Umbilical cord (tissue), 2 donors: ENCODE results near the gene GEMIN5. TPM values are rescaled to one million over a fixed set of nuclear protein-coding genes. Genes with fewer than 3 reads are reported as not detected.
A peak's percentile ranks its signal among the peaks of the same experiment; 100 is the strongest.

Experiments
- DNase-seq: peaks from one replicate; pipeline ENCODE4 v3.0.0-alpha.2; 2015; ENCODE audit warnings: low spot score
- total RNA-seq: library from RNA; depleted of rRNA; stranded (reverse); fragments of >200 nt; gene quantifications from one replicate; pipeline ENCODE4 v1.2.3, GENCODE V29; 2014; ENCODE audit warnings: low replicate concordance; ENCODE audit not compliant: insufficient read depth

The GEMIN5 gene
- total RNA-seq, 1 donor from 2014 or later, result 7.7 TPM

GRCh38 chr5:154892369-154892771 lies 45.6 kb downstream of the GEMIN5 start:
- no peak for DNase-seq

DNA sequence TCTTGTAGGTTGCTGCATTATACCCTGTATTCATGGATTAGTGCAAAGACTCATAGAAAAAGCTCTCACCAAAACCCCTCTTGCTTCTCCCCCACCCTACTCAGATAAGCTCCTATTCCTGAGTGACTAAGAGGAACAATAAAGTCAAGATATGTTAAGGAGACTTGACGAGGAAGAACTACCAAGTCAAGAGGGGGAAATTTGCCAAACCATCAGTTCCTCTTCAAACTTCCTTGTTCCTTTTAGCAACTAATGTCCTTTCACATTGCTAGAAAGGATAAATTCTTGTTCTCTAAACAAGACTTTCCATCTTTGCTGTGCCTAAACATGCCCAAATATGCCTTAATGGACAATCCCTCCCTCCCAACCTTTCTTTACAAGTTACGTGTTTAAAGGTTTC lies 52.6 kb downstream of the GEMIN5 start:
- DNase-seq, result no peak

- no peak for DNase-seq
These were observed 53.6 kb downstream of the GEMIN5 start for GRCh38 chr5:154884424-154884823.

- no peak for DNase-seq
These were observed 56.0 kb downstream of the GEMIN5 start for GRCh38 chr5:154881986-154882385.

DNA sequence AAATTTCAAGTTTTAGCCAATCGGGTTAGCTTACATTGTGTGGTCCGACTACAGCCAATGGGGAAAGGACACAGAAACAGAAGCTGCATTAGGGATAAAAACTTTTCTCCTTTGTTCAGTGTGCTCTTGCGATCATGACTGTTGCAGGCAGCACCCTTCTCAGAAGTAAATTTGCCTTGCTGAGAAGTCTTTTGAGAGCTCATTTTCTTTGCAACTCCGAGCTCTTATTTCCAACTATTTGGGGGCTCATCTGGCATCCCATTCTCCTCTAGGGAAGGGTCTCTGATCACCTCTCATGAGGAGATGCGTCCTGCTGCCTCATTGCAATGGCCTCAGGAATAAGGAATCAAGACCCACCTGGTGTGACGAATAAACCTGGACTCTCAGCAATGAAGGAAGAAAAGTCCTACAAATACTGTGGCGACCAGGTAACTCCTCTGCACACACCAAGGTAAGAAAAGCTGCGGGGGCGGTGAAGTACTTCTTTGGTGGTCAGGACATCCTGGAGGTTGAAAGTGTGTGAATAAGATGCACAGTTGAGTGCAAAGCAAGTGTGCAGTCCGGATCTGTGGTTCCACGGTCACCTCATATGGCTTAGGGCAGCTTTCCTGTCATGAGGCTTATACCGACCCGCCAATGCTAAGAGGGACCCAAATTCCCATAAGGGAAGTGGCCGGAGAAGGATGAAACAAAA lies 59.2 kb downstream of the GEMIN5 start:
- DNase-seq, result no peak

DNA sequence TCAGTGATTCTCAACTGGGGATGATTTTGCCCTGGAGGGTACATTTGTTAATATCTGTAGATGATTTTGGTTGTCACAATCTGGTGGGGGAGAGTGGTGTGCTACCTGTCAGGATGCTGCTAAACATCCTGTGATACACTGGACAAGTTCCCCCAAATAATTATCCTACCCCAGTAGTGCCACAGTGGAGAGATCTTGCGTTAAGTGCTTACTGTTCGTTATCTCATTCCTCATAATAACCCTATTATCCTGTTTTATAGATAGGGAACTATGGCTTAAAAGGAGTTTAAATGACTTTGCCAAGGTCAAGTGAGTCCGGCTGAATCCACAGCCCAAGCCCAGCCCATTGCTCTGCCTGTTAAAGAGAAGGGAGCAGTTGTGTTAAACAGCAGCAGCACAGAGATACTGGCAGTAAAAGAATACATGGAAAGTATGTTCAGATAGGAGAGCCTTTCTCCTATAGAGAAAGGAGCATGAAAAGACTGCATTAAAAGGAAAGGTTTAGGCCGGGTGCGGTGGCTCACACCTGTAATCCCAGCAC lies 64.2 kb downstream of the GEMIN5 start:
- DNase-seq, result no peak

GRCh38 chr5:154871734-154872133 lies 66.3 kb downstream of the GEMIN5 start:
- no peak for DNase-seq

- no peak for DNase-seq
These were observed 69.3 kb downstream of the GEMIN5 start for GRCh38 chr5:154868702-154869101.

- DNase-seq, result no peak
These were observed 71.2 kb downstream of the GEMIN5 start for GRCh38 chr5:154866841-154867240.

GRCh38 chr5:154865466-154866184 lies 72.4 kb downstream of the GEMIN5 start:
- DNase-seq, result no peak

GRCh38 chr5:154863291-154864080 lies 74.5 kb downstream of the GEMIN5 start:
- no peak for DNase-seq

GRCh38 chr5:154862766-154863165 lies 75.2 kb downstream of the GEMIN5 start:
- DNase-seq, result no peak

DNA sequence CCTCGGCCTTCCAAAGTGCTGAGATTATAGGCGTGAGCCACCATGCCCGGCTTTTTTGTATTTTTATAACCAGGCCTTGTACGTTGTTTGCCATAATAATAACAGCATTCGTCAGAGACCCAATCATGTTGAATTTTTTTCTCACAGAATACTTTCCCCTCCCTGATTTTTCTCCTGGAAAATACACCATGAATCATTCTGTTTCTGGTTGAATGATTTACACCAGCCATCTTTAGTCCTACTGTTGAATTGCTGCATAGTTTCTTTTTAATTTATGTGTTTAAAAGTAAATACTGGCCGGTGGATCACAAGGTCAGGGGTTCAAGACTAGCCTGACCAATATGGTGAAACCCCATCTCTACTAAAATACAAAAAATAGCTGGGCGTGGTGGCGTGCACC lies 76.1 kb downstream of the GEMIN5 start:
- DNase-seq, result no peak

GRCh38 chr5:154860765-154861164 lies 77.2 kb downstream of the GEMIN5 start:
- DNase-seq, result no peak

- peak; percentile 64 for DNase-seq
These were observed 77.9 kb downstream of the GEMIN5 start for GRCh38 chr5:154860123-154860522.

- peak; percentile 41 for DNase-seq
These were observed 78.8 kb downstream of the GEMIN5 start for GRCh38 chr5:154858972-154859871.

DNA sequence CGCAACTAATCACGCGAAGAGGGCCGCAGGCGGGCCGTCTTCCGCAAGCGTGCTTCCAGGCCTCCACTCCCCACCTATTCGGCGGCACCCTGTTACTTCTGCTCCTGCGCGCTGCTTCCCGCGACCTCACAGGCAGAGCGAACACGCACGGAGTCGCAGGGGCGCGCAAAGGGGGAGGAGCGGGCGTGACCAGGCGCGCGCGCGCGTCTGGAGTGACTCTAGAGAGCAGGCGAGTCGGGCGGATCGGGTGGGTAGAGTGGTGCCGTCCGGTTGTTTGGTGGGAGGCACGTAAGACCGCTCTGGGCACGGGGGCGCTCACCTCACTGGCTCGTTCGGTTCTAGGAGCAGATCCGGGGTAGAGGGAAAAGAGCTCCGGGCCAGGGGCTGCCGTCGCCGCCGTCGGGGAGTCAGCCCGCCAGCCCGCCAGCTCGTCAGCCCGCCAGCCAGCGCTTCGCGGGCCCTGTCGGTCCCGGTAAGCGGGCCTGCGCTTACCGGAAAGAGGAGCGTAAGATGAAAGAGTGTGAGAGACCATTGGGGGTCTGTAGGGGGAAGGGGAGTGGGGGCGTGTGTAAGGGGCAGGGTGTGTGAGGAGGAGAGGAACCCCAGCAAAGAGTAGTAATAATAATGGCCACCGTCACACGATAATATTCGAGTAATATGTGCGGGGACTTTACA lies 79.6 kb downstream of the GEMIN5 start, which contains the start of gene CNOT8:
Gene CNOT8, plus strand, starts transcription at position 331 of the 675 bp plus-strand sequence. CDS start 4,652 bp downstream, outside the sequence.
- peak; percentile 99 for DNase-seq

DNA sequence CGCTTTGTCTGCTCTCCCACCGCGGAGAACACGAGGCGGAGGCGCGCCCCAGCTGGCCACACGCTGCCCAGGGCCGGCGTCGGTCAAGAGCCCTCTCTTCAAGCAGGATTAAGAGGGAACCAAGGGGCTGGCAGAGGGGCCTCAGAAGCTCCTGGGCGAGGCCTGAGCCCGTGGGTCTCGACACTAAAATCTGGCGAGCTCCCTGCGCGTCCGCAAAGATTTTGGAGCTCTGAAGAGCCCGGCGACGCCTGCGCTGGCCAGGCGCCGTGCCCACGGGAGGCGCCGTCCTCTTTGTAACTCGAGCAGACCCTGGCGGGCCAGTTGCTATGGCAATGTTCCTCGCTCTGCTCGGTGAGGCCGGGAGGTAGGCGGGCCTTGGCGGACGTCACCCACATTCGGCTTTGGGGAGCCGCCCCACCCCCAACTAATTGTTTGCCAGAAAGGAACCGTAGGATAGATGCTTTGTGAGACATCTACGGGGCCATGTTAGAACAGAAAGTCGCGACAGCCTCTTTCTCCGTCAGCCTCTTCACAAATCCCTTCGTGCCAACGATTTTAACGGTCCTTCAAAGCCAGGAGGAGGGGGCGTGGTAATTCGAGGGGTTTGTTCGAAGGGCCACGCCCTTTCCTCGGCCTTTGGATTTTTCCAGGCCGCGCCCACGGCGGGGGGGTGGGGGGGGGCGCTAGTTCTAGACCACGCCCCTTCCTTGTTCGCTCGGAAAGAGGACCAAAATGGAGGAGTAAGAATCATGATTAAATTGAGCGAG lies 80.3 kb downstream of the GEMIN5 start:
- DNase-seq, result peak; percentile 99

- no peak for DNase-seq
These were observed 86.7 kb downstream of the GEMIN5 start for GRCh38 chr5:154851351-154851750.
